HT-29 (cell line): ENCODE measurements around the gene ZFYVE28. TPM values are rescaled to one million over a fixed set of nuclear protein-coding genes. Genes with fewer than 3 reads are reported as not detected.

Experiments used
- DNase-seq: peaks from one replicate; pipeline ENCODE4 v3.0.0-alpha.2; 2015; ENCODE audit warnings: low spot score
- total RNA-seq: library from RNA; depleted of rRNA; stranded (reverse); fragments of >200 nt; shearing (Covaris generic); gene quantifications from 2 replicates; pipeline ENCODE4 v1.2.3, GENCODE V29; 2014

The ZFYVE28 gene
- total RNA-seq, 1 experiment from 2014 or later, result 2.0 TPM

GRCh38 chr4:2333356-2333841, 85.0 kb downstream of the ZFYVE28 start:
- peak; percentile 37 for DNase-seq

DNA sequence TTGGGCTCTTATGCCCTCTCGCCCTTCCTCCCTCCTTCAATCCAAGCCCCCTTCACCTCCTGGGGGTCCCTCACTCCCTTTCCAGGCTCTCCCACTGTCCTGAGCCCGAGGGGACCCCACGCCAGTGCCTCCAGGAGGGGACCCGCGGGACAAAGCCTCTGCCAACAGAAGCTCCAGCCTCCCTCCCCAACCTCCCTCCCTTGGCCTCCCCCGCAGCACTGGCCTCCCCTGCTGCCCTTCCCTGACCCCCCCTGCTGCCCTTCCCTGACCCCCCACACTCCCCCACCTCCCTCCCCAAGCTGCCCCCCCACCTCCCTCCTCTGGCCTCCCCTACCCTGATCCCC, 85.5 kb downstream of the ZFYVE28 start:
- no peak for DNase-seq

- DNase-seq, result no peak
Measured at GRCh38 chr4:2332201-2332975, 86.1 kb downstream of the ZFYVE28 start.

DNA sequence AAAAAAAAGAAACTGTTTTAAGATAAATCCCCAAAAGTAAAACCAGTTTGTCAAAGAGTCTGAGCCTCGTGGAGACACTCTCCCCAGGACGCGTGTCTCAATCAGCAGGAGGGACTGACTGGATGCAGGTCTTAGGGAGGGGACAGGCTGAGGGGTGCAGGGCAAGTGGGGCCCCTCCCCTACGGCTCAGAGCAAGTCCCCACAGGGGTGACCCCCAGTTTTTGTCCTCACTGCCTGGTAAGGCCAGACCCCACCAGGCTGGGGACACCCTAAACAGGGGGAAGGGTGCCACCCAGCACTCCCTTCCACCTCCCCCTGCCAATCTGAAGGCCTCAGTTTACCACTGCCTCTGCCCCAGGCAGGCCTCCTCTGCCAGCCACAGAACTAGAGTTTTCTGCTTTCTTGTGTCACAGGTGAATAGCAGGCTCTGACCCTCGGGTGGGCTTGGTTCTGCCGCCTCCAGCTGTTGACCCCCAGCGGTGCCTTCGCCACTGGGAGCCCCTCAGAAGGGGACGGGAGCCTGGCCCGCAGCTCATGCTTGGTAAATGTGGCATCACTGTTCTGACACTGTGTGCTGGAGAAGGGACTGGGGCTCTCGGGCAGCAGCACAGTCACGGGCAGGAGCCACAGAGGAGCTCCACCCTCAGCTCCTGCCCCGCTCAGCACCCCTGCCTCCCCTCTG, 86.8 kb downstream of the ZFYVE28 start:
- no peak for DNase-seq

GRCh38 chr4:2331043-2331420, 87.4 kb downstream of the ZFYVE28 start:
- DNase-seq, result no peak

DNA sequence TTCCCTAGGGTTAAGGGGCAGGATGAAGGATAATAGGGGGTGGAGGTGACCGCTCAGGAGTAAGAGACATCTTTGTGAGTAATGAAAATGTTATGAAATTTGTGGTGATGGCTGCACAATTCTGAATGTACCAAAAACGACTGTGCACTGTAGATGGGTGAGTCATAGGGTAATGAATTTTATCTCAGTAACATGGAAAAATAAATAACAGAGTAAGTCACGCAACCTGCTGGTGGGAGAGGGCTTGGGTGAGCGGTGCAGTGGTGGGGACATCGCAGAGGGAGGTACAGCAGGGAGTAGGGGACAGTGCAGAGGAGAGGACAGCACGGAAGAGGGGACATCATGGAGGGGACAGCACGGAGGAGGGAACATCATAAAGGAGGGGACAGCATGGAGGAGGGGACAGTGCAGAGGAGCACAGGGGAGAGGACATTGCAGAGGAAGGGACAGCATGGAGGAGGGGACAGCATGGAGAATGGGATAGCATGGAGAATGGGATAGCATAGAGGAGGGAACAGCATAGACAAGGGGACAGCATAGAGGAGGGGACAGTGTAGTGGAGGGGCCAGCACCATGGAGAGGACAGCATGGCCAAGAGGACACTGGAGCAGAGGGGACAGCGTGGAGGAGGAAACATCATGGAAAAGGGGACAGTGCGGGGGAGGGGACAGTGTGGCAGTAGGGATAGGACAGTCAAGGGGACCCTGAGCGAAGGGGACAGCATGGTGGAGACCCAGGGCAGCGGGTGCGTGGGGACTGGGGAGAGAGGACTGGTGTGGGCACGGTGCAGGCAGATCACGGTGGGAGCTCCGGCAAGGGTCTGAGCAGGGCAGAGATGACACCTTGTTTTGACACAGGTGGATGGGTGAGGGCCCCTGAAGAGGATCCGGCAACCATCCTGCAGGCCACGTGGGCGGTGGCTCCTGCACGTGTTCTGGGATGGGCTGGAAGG, 88.1 kb downstream of the ZFYVE28 start:
- DNase-seq, result peak; percentile 22

DNA sequence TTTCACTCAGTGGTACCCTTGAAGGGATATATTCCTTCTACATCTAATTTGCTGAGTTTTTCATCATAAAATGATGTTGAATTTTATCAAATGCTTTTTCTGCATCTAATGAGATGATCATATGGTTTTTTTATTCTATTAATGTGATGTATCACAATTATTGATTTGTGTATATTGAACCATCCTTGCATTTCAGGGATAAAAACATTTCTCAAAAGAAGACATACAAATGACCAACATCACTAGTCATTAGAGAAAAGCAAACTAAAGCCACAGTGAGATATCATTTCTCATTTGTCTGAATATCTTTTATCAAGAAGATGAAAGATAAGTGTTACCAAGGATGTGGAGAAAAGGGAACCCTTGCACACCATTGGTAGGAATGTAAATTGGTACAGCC, 90.9 kb downstream of the ZFYVE28 start:
- no peak for DNase-seq

DNA sequence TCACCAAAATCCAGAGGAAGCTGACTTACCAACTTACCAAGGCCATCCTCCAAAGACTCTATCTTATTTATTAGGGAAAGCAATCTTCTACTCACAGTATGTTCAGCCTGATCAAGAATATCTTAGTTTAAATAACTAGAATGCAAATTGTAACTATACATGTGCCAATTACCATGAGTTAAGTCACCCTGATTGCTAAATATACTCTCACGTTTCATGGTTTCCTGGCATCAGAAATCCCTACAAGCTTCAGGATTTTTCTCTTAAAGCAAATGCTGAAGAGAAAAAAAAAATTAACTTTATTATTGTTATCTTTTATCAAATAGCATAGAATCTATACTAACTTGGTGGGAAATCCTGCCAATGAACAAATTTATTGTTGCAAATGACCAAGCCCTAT, 93.6 kb downstream of the ZFYVE28 start:
- no peak for DNase-seq

DNA sequence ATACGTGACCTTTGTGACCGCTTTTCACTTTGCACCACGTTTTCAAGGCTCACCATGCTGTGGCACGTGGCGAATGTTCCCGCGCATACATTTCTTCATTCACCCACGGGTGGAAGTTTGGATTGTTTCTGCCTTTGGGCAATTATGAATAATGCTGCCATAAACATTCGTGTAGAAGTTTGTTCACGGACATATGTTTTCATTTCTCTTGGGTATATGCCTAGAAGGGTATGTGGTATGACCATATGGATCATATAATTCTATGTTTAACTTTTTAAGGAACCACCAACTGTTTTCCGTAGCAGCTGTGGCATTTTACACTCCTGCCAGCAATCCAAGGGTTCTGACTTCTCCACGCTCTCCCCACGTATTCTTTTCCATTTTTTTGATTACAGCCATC, 95.6 kb downstream of the ZFYVE28 start:
- DNase-seq, result no peak

DNA sequence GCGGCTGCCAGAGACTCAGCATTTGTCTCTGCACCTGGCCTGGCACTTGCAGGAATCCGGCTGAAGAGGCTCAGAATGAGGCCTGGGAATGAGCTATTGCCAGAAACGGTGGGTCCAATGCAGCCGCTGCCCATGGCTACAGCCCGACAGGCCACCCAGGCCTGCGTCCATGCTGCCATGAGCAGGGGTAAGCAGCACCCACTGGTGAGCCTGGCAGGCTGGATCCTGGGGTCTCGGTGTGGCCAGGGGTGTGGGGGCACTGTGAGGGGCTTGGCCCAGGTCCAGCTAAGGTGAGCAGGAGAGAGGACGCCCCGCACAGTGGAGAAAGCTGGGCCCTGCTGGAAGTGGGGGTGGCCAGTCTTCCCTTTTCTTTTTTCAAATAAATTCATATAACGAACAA, 96.2 kb downstream of the ZFYVE28 start:
- DNase-seq, result no peak

- no peak for DNase-seq
Measured at GRCh38 chr4:2321279-2322196, 96.9 kb downstream of the ZFYVE28 start.

DNA sequence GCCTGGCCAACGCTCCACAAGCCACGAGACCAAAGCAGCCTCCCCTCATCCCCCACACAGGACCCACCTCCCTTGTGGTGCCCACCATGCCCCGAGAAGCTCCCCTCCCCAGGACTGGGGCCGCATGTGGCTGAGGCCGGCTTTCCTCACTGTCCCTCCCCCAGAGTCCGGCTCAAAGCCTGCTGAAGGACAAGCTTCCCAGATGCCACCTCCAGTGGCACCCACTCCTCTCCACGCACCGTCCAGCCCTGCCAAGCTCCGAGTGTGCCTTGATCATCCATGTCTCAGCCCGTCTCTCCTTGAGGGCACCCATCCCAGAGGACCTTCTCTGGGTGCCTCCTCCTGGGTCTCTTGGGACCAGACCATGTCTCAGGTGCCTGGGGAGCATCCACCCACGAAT, 97.7 kb downstream of the ZFYVE28 start:
- no peak for DNase-seq

- no peak for DNase-seq
Measured at GRCh38 chr4:2320152-2320551, 98.3 kb downstream of the ZFYVE28 start.

DNA sequence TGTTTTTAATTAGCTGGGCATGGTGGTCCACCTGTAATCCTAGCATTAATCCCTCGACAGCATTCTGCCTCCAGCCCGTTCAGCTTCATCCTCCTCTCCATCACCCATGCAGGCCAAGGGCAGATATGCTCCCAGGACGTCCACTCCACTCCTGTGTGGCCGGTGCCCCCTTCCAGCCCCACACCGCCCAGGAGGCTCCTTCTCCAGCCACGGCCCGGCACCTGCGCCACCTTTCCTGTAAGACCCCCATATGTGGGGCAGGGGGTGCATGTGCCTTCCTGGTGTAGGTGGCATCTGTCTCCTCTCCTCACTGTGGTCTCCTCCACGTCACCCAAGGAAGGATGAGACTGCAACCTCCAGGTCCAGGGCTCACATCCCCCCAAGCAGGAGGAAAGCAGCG, 99.6 kb downstream of the ZFYVE28 start:
- no peak for DNase-seq

GRCh38 chr4:2318476-2318875, 100.0 kb downstream of the ZFYVE28 start:
- no peak for DNase-seq

DNA sequence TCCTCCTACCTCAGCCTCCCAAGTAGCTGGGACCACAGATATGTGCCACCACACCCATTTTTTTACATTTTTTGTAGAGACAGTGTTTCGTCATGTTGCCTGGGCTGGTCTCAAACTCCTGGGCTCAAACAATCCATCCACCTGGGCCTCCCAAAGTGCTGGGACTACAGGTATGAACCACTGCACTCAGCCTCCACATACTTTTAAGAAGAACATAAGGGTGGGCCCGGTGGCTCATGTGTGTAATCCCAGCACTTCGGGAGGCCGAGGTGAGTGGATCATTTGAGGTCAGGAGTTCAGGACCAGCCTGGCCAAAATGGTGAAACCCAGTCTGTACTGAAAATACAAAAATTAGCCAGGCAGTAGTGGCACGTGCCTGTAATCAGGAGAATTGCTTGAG, 105.1 kb downstream of the ZFYVE28 start:
- DNase-seq, result no peak

DNA sequence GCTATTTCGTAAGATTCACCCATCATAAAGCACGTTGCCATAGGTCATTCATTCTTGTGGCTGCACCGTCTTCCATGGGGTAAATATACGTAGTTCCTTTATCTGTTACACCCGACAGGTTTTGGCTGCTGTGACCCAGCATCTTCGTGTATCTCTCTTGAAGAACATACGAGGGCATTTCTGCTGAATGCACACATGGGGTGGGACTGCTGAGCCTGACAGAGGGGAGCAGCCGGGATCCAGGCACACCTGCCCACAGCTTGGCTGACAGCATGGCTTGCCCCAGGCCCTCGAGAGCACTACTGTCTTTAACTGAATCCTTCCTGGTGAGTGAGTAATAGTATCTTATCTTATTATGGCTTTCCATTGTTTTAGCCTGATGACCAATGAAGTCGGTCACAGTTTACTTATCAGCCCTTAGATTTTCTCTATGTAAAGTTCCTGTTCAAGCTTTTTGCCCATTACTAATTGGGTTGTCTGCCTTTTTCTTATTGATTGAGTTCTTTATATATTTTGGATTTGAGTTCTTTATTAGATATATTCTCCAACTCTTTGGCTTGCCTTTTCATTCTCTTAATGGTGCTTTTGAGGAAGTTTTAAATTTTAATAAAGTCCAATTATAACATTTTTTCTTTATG, 111.6 kb downstream of the ZFYVE28 start:
- DNase-seq, result no peak

- DNase-seq, result no peak
Measured at GRCh38 chr4:2305766-2306501, 112.5 kb downstream of the ZFYVE28 start.

DNA sequence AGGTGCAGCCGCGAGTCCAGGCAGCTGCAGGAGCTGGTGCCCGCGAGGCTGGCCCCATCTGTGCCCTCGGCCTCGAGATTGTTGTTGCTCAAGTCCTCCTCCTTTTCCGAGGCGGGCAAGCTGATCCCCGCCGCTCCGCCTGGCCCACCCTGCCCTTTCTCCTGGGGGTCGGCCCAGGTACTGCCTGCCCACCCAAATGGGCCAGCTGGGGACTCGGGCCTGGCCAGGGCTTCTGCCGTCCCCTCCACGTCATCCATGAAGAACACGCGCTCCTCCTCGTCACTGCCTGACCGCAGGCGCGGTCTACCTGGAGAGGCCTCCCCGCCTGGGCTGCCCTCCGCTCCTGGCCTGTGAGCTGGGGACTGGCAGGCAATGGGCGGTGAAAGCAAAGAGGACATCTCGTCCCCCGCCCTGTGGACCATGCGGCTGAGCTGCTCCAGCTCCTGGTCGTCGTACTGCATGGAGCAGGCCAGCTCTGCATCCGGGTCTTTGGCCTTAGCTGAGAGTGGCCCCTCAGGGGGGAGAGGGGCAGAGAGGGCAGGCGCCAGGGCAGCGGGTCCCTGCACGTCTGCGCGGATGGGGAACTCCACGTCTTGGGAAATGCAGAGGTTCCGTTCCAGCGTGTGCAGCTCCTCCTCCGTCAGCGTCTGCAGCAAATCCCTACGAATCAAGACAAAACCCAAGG, 113.4 kb downstream of the ZFYVE28 start:
- no peak for DNase-seq
